Activated CD4-positive, alpha-beta T cell treated with anti-CD3 and anti-CD28 coated beads for 48 hours (primary cell): ENCODE measurements around the gene MAN2A1.
"Not testable (repeated sequence)": the region's sequence is repeated elsewhere in the genome, so short reads cannot be mapped to it uniquely, and the experiment has no call there.

Experiments used
- DNase-seq: peaks from one replicate; pipeline ENCODE4 v3.0.0-alpha.2; 2020

MAN2A1 gene

DNA sequence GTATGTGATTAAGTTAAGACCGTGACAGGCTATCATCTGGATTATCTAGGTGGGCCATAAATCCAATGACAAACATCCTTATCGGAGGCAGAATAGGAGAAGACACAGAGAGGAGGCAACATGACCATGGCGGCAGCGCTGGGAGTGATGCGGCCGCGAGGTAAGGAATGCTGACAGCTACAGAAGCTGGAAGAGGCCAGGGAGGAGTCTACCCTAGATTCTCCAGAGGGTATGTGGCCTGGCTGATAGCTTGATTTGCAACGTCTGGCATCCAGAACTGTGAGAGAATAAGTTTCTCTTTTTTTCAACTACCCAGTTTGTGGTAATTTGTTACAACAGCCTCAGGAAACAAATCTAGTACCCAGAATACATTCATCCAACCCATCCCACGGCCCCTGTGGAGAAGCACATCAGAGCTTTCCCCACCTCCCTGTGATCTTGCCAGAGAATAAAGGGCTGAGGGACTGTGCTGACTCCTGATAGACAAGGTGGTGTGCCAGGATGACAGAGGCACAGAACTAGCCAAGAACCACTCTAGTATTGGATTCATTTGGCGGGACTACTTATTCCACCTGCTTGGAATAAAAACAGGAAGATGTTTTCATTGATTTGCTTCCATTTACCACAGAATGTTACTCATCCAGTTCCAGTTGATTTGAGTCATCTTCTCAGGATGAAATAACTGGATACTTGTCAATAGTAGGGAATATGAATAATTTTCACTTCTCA lies 187.4 kb downstream of the MAN2A1 start:
- DNase-seq: no peak

DNA sequence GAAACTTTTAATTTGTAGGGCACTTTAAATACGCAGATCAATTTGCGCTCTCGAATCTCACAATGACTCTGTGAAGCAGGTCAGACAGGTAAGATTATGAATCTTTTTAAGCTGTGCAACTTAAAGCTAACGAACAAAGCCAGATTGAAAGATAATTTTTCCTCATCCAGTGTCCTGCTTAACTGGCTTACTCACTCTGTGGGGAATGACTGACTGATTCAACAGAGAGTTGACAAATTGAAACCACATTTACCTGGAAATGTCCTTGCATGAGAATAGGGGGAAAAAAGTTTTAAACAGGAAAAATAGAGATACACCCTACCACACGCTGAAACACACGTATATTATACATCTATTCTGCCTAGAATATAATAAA lies 187.9 kb downstream of the MAN2A1 start:
- DNase-seq: no peak

DNA sequence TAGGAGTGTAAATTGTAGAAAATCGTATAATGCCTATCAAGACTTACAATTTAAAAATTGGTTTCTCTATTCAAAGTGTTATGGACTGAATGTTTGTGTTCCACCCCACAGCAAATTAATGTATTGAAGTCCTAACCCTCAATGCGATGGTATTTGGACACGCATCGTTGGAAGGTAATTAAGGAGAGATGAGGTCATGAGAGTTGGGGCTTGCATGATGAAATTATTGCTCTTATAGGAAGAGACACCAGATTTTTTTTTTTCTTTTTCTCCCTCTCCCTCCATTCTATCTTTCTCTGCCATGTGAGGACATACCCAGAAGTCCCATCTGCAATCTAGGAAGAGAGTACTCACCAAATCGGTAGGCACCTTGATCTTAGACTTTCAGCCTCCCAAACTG lies 189.2 kb downstream of the MAN2A1 start:
- no peak for DNase-seq

DNA sequence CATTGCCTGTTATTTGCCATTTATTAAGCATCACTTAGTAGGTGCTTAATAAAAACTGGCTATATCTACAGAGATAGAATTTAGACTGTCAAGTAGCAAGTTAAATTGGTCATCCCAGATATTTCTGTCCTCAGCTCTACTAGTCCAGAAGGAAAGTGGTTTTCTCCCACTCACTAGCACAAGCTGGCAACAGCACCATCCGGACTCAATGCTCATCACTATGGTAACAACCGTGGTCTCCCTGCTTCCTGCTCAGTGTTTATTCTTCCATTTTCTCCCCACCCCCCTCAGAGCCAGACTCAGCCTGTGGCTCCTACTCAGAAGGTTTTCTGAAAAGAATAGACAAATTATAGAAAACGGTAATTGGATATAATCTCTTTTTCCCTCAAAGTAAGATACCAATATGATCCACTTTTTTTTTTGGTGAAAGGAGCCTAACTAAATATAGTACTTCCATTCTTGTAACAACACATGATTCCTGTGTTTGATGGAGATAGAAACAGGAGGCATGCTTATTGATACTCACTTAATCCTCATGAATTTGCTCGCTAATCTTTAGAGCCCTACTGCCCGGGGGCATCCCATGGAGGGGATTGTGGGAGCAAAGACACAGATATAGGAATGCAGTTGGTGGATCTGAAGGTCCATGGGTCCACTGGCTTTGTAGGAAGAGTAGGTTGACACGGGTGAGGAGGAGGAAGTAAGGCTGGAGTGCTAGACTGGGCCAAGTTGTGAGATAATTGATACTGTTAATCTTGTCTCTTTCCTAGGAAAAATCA lies 191.4 kb downstream of the MAN2A1 start:
- no peak for DNase-seq

DNA sequence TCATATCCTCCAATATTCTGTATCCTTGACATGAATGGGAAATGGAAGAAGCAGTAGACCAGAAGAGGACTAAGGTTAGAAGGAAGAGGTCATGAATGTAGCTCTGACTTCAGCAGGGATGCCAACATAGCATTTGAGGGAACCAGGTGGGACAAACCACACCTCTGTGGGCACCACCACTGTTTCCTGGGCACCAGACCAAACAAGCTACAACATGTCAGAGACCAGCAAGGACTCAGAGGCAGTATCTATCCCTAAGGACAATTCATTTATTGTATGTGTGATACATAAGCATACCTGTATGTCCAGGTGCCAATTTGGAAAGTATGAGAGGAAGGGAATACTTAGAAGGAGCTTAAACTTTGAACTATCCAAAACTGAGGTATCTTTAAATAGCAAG lies 192.8 kb downstream of the MAN2A1 start:
- no peak for DNase-seq

DNA sequence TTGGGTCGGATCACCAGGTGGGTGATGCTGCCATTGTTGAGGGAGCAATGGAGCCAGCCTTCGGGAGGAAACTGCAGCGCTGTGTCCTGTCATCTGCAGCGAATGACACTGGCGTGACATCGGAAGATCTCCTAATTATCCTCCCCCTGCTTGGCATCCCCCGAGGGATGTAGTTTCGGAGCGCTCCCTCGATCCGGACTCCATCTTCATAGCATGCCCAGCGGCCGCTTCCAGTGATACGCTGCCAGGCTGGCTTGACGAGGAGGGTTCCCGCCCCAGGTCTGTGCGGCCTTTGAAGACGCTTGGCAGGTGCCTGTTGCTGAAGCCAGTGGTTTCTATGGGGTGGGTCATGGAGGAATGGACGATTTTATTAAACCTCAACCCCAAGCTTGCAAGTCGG lies 194.9 kb downstream of the MAN2A1 start:
- DNase-seq: no peak

DNA sequence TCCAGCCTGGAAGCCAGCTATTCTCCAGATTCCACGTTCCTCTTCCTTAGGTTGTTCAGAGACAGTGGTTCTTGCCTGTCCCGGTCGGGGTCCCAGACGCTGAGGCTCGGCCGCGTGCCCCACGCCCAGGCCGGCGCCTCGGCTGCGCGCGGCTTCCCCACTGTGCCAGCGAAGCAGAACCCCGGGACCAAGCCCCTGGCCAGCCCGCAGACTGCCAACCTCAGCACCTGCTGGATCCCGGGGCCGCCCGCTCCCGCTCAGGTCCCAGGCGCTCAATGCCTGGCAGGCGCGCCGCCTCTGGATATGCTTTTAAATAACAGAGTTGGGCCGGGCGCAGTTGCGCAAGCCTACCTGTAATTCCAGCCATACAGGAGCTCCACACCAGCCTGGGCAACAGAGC lies 195.5 kb downstream of the MAN2A1 start:
- DNase-seq: no peak

DNA sequence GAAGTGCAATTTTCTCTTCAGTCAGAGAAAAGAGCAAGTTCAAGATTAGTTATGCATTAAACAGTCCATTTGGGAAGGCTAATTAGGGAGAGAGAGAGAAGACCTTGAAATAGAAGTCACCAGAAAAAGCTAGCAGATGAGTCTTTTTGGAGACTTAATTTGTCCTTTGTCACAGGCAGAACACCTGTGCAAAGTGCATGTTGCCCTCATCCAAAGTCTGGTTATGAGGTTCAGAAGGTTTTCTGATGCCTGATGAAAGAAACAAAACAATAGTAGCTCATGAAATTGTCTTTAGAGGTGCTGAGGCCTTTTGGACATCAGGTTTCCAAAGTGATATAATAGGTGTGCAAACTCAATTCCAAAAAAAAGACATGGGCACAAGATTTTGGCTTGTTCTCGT lies 199.3 kb downstream of the MAN2A1 start:
- no peak for DNase-seq

DNA sequence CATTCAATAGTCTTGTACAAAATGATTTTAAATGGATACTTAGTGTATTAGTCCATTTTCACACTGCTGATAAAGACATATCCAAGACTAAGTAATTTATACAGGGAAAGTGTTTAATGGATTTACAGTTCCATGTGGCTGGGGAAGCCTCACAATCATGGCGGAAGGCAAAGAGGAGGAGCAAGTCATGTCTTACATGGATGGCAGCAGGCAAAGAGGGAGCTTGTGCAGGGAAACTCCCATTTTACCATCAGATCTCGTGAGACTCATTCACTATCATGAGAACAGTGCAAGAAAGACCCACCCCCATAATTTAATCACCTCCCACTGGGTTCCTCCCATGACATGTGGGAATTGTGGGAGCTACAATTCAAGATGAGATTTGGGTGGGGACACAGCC lies 203.5 kb downstream of the MAN2A1 start:
- not testable (repeated sequence) for DNase-seq

DNA sequence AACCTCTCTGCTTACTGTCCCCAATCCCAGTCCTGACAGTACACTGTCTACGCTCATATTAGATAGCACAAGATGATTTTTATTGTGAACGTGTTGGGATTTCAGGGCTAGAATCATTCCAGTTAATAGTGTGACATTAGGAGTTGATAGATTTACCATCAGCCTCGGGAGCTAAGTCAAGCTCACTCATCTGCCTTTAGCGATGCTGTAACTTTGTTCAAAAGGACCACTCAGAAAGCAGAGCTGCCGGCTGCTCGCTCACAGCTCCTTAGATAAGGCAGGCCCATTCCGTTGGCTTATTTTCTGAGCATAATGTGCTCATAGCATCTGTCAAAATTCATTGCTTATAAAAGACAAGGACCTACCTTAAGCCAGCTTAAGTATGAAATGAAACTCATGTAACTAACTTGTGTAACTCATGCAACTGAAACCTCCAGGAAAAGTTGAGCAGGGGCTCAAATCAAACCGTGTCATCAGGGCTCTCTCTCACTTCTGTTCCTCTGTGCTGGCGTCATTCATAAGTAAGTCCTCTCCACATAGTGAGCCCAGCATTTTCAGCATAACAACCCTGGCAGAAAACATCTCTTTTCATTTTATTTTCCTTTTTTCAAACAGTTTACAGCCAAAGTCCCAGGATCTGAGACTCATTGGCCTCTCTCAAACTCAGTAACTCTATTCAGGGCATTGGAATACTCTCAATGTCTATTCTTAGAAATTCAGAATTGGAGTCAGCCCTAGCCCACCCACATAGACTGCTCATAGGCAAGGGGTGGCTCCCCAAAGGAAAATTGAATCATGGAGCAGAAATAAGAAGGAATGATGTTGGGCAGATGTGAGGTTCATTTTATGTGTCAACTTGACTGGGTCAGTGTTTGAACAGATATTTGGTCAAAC lies 208.8 kb downstream of the MAN2A1 start:
- no peak for DNase-seq

DNA sequence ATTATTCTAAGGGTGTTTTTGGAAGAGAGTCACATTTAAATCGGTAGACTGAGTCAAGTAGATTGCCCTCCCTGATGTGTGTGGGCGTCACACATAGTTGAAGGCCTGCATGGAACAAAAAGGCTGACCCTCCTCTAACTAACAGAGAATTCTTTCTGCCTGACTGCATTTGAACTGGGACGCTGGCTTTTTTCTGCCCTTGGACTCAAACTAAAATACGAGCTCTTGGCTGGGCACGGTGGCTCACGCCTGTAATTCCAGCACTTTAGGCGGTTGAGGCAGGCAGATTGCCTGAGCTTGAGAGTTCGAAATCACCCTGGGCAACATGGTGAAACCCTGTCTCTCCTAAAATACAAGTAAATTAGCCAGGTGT lies 209.4 kb downstream of the MAN2A1 start:
- no peak for DNase-seq

DNA sequence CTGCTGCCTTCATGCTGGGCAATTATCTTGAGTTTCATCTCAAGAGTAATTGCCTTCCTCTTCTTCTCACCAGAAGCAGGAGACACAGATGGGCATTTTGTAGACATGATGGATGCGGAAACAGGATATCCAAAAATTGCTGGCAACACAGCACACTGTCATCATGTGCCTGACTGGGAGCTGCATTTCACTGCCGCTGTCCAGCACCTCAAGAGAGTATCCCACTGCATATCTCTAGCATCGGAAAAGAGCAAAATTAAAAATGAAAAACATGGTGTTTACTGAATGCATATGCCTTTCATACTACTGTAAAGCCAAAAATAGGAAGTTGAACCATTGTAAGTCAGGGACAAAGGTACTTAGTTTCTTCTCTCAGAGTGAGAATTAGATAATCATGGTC lies 210.7 kb downstream of the MAN2A1 start:
- no peak for DNase-seq

DNA sequence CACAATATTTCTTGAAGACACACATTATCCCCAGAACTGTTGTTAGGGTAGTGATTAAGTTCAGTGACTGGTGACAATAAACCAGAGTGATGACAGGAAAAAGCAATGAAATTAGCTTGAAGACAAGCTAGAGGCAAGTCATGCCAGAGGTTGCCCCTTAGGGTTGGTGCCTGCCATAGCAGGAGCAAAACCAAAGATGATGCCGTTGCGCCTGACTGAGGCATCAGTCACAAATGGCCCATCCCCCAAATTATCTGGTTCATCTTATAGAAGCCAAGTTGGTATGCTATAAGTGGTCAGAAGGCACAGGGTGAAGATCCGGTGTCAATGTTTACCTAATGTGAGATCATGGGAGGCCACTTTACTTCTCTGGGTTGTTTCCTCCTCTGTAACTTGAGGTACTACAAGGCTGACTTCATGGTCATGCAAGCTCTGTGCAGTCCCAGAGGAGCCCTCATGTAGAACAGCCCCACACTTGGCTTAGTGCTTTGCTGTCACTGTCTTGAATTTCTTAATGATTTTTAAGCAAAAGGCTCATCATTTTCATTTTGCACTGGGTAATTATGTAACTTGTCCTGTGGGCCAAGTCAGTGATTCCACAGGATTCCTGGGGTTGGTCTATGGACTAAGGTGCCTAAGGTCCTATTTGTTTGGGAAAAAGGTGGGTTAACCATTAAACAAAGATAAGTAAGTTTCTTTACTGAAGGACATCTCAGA lies 211.3 kb downstream of the MAN2A1 start:
- DNase-seq: no peak

DNA sequence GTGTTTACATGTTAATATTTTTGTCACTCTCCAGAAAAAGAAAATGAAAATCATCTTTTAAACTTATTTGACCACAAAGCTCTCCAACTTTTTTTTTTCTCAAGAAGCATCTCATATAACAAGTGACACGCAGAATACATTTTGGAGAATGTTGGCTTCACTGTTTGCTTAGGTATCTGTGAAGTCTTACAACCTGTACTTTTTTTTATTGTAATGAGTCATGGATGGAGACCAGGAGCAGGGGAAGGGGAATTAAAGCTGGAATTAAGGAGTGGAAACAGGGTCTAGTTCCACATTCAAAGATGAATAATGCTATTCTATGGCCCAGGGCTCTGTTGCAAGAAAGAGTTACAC lies 211.9 kb downstream of the MAN2A1 start:
- no peak for DNase-seq

DNA sequence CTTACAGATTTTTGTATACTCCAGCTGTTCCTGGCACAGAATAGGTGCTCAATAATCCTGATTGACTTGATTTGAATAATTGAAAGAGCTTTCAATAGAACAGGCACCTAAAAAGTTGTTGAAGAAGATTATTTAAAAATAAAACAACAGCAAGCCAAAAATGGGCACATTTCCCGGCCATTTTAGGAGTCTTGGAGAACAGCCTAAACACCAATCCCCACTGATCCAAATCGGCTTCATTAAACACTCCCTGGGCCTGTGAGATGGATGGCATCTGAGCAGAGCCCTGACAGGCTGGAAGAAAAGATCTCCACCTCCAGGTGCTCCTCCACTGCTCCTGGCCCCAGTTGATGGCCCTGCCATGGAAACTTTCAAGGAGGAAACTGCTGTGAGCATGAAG lies 213.3 kb downstream of the MAN2A1 start:
- no peak for DNase-seq

DNA sequence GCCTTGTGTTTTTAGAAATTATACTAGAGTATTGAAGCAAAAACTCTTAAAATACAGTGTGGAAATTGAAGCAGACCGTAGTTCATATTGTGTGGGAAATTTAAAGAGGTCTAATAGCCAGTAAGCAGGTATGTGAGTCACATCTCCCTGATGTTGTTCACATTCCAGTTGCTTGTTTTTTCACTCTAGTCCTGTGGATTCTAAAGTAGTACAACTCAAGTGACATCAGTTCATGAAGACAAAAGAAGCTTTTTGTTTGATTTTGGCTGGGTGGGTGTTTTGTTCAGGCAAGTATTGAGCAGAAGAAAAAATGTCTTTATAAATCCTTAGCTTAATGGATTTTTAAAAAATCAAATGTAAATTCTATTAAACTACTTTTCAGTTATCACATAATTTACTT lies 216.2 kb downstream of the MAN2A1 start:
- DNase-seq: no peak

DNA sequence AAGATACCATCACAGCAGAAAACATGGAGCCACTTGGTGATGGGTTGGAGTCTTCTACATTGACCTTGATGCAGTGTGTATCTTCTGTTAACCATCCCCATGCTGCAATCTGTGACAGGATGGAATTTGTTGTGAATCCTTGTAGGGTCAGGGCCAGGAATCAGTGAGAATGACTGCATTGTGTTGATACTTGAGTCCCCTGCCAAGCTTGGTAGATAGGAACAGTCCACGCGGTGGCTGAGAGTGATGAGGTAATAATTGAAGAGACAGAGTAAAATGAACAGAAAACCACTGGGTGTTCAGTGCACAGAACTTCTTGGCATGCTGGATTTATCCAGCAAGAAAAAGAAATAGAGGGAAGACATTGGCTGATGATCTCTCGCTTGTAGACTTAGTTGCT lies 217.5 kb downstream of the MAN2A1 start:
- DNase-seq: no peak

DNA sequence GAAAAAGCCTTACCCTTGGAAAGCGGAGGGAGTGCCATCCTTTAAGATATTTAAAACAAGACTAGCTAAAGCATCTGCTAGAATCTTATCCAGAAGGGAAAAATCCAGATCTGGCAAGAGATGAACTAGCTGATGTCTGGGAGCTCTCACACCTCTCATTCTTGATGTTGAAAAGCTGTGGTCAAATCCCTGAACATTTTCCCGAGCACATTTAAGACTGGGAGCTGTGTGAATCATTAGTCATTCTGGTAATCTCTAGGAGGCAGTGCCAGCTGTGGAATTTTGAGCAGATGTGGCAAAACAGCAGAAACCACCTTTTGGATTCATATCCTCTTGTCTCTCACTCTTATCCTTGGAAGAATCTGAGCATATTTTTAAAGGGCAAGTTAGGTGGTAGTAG lies 218.0 kb downstream of the MAN2A1 start:
- no peak for DNase-seq

DNA sequence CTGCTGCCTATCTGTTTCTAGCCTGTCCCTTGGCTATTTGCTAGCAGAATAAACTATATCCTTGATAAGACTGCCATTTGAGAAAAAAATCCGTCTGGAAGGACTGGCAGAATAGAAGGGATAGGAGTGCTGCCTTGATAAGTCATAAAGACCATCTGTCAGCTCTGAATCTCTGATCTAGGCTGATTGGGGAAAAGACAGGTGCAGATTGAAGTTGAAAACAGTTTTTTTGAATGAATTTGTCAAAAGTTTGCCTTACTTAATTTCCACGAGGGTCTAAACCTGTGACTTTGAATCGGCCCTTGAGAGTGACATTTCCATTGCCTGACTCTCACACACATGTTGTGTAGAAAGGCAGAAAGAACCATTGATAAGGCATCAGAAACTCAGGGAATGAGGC lies 218.6 kb downstream of the MAN2A1 start:
- DNase-seq: no peak

DNA sequence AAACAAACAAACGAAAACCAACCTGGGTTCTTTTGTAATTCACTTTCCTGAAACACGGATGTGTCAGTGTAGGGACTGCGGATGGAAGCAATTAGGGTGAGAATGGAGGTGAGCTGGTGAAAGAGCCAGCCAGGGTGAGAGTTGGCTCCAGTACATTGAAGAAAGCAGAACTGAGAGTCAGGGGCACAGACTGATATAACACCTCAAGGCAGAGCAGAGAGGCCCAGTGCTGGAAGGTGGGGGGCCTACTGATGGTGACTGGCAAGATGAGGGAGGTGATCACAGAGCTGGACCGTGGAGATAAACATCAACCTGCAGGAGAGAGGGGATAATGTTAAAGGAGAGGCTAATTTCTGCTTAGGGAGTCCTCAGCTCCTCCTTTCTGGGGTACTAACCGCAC lies 221.1 kb downstream of the MAN2A1 start:
- no peak for DNase-seq

DNA sequence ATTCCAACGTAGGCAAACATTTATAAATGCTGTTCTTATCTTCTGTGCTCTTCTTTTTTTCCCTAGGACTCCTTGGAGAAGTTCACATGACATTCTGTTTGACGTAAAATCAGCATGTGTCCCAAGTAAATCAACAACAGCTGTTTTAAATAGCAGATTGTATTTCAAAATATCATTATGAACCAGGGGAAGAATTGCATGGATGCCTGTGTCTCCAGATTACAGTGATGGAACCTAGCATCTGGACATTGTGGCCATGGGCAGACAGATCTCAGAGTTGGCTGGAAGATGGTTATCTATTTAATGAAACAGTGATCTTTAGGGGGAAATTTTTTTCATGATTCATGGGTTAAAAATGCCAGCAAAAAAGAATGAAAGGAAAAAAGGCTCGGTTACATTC lies 222.0 kb downstream of the MAN2A1 start:
- DNase-seq: no peak

DNA sequence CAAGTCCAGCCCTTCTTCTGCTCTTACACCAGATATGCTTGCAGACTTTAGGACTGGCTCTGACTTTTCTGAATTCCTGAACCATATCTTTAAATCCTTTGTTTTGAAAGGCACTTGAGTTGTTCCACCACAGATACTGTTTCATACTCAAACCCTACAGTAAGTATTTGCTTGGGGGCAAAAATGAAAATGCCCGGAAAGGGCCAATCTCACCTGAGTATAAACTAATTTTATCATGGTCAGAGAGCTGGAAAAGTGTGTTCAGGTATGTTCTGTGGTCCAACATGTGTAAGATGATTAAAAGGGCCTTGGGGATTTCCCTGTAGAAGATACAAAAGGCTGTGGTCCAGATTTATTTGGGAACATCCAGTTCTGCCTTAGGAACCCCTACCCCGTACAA lies 225.2 kb downstream of the MAN2A1 start:
- DNase-seq: no peak

DNA sequence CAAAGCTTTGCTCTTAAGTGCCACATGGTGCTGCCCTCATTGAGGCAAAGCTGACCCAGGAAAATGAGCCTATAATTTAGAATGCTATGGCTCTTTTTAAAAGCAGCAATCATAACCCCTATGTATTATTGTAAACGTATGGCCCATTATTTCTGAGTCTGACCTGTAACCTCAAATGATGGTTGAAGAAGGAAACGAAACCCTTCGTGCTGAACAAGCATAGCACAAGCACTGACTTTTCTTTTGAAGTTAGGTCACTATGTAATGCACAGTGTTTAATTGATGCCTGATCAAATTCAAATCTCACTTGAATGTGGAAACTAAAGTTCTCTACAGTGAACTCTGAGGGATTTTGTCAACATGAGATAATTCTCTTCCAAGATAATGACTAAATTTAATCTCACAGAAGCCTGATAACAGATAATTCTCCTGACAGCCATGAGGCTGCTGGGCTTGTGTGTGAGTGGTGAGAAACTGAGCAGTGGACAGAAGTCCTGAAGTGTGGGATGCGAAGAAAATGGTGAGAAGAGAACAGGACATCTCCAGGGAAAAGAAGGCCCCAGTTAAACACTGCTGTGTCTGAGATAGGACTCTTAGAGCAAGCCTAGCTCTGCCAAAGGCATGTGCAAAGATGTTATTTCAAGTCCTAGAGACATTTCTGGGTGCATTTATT lies 226.9 kb downstream of the MAN2A1 start:
- no peak for DNase-seq
